ENCODE measurements around the gene IQSEC1.

Gene IQSEC1

GRCh38 chr3:13106308-13107001, 33.2 kb upstream of the IQSEC1 start:
- DNase-seq: no peak

DNA sequence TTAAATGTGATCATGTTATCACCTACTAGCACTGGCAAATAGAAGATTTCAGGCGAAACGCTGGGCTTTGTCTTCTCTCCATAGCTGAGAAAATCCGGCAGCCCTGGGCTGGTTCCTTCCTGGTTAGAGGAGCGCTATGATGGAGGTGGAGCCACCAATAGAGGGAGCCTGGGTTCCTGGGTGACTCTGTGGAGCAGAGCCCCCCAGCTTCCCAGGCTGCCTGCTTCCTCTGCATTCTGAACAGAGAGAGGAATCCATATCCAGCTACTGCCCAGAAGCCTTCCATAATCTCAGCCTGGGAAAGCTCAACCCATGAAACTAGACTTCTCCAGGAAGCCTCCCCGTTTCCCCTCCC, 32.6 kb upstream of the IQSEC1 start:
- DNase-seq: no peak

GRCh38 chr3:13105181-13105895, 32.1 kb upstream of the IQSEC1 start:
- no peak for DNase-seq

DNA sequence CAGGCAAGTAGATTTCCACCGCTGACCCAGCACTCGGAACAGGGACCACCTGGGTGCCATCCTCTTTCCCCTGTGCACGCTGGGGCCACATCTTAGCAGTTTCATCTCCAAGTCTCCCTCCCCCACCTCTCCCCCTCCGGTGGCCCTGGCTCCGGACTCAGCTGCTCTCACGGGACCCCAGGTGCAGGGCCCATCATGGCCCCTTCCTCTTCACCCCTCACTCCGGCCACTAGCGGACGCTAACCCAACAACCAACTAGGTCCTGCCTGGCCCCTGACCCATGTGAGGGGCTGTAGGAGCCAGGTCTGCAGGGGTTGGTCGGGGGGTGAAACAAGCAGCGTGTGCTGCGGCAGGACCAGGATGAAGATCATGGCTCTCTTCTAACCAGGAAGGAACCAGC, 31.3 kb upstream of the IQSEC1 start:
- DNase-seq: no peak

DNA sequence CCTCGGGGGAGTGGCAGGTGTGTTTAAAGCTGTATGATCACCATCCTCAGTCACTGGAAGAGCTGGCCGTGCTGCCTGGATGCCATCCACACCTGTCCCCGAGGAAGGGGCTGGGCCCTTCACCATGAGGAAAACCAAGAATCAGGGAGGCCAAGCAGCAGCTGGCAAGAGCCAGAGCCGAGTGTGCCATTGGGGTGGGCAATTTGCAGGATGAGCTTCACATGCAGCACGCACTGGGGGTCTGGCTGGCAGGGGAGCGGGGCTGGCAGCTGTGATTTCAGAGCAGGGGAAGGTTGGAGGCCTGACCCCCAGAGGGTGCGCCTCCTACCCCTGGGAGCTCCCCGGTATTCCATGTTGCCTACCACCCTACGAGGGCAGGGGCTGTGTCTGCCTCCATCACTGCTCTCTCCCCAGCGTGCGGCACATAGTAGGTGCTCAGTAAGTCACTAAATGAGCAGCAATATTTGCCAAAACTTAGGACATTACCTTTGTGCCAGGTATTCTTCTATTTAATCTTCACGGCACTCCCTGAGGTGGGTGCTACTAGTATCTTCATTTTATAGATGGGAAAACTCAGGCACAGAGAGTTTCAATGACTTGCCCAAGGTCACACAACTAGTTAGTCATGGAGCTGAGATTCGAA, 30.3 kb upstream of the IQSEC1 start:
- no peak for DNase-seq

DNA sequence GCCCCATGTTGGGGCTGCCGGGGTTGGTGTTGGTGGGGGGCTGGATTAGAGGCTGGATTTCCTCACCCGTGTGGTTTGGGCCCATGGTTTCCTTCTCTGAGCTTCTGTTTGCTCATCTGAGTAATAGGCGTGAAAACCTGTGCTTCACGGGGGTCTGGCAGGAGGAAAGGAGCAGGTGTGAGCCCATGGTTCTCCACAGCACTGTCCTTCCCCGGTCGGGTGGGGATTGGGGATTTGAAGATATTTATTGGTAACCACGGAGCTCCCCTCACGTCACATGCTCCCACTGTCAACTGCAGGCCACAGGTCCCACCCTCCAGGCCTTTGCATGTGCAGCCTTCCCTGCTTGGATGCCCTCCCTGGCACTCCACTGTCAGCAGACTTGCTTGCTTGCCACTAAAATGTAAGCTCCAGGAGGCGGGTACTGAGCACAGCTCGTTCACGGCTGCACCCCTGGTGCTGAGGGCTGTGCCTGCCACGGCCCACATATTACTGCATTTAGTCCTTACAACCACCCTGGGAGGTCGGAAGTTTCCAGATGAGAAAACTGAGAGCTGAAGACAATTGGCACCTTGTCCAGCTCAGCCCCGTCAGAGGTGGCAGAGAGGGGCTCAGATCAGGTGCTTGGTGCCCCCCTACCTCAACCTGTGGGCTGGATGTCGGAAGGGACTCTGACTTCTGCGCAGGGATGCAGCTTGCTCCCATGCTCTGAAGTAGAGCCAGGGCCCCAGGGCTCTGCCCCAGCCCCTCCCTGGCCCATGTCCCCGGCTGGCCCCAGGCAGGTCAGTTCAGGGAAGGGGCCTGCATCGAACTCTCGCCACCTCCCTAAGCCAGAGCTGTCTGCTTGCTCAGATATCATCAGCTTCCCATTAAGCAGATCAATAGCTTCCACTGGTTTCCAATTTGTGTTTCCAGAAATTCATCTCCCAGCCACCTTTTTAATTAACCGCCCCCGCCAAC, 29.4 kb upstream of the IQSEC1 start:
- DNase-seq: no peak

DNA sequence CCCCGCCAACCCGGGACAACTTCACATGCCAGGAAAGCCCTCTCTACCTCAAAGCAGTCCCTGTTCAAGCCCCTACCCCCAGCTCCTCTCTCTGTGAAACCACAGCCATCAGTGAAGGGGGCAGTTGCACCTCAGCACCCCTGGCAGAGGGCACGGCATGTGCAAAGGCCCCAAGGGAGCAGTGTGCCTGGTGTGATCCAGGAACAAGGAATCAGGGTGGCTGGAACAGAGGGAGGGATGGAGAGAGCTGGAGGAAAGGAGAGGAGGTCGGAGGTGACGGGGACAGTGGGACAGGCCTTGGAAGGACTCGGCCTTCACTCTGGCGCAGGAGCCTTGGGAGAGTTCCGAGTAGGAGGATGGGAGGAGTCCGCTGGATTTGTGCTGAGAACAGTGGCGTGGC, 26.5 kb upstream of the IQSEC1 start:
- DNase-seq: no peak

DNA sequence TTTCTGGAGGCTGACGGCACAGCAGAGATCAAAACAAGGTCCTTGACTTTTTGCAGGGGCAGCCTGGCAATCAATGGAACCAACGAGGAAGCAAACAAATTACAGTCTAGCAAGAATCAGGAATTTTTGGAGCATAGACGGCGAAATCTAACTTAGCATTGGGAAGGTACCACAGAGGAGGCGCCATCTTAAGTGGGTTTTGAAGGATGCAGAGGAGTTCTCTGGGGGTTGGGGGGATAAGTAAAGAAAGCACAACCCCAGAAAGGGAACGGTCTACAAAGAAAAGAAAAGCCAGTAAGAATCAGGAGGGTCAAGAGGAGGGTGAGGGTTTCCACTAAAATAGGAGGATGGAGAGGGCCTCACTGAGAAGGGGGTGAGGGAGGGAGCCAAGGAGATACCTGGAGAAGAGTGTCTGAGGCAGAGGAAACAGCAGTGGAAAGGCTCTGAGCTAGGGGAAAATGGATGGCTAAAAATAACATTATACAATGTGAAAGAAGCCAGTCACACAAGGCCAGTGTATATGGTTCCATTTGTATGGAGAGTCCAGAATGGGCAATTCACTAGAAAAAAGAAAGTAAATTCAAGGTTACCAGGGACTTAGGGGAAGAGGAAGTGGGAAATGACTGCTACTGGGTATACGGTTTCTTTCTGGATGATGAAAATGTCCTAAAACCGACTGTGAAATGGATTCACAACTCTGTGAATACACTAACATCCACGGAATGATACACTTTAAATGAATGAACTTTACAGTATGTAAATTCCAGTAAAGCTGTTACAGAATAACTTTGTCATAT, 25.2 kb upstream of the IQSEC1 start:
- DNase-seq: no peak

DNA sequence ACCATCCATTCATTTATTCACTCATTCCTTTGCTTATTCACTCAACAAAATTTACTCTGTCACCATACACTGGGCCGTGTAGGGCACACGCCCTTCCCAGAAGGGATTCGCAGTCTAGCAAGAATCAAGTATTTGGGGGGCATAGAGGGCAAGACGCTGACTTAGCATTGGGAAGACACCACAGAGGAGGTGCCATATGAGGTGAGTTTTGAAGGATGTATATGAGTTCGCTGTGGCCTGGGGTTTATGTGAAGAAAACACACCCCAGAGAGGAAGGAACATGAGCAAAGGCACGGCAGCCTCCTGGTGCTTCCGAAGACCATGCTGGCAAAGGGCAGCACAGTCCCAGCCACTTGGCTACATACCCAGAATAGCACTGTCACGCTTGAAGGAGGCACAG, 23.1 kb upstream of the IQSEC1 start:
- no peak for DNase-seq

DNA sequence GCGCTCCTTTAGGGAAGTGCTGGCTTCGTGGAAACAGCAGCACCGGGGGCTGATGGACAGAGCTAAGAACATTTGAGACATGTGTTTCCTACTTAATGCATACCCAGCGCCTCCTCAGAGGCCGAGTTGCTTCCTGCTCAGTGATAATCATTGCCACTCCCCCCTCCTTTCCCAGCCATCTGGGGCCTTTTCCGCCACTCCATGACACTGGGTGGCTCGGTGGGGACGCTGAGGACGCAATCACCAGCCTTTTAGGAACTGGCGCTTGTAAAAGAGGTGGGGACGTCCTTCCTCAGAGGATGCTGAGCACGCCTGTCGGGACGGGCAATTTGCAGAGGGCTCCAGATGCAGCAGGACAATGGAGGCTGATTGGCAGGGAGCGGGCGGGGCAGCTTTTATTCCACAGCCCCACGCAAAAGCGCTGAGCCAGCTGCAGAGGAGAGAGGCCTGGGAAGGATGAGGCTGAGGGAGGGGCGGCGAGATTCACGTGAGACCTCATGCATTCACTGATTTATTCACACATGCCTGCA, 22.2 kb upstream of the IQSEC1 start:
- no peak for DNase-seq

DNA sequence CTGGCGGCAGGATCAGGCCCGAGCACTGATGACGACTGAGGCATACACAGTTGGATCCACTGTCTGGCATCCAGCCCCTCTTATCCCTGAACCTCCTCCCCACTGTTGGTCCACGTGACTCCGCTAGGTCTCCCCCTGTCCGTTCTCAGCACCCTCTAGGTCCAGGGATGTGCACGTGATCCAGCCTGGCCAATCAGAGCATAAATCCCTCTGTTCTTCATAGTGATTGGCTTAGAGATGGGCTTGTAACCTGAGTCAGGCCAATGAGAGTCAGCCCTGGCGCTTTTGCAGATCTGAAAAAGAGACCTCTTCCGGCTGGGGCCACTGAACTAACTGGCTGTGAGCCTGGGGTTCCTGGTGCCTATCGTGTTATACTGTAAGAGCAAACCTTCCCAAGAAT, 20.5 kb upstream of the IQSEC1 start:
- no peak for DNase-seq

DNA sequence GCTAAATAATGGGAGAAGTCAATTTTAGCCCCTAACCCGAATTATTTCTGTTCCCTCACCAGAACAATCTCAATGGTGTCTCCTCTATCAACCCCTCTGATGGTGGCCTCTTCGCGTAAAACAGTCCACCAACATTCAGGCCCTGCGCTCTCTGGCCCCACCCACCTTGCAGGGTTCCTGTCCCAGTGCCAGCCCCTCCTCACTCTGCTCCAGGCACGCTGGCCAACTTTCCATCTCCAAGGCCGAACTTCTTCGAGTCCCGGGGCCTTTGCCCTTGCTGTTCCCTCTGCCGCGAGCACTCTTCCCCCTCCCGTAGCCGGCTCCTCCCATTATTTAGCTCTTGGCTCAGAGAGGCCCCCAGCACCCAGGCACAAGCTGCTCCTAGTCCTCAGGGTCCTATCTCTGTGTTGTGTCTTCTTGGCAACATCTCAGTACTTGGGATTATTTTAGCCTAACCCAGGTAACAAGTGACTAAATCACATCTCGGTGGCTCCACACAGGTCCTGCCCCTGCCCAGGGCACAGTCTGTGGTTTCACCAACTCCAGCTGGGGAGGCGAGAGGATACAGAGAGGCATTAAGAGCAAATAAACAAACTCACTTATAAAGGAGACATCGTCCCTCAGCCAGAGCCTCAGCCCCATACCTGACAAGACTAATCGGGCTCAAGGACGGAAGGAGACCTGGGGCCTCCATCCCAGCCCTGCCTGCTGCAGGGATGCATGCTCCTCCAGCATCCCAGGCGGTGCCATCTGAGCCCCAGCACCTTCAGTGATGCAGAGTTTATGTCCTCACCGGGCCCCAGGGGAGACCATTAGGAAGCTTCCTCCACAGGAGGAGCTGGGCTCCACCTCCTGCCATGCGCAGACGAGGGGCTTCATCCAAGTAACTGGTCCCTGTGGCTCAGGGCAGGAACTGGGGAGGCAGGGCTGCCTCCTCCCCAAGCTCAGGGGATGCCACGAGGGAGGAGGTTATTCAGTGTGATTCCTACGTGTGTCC, 19.7 kb upstream of the IQSEC1 start:
- no peak for DNase-seq

DNA sequence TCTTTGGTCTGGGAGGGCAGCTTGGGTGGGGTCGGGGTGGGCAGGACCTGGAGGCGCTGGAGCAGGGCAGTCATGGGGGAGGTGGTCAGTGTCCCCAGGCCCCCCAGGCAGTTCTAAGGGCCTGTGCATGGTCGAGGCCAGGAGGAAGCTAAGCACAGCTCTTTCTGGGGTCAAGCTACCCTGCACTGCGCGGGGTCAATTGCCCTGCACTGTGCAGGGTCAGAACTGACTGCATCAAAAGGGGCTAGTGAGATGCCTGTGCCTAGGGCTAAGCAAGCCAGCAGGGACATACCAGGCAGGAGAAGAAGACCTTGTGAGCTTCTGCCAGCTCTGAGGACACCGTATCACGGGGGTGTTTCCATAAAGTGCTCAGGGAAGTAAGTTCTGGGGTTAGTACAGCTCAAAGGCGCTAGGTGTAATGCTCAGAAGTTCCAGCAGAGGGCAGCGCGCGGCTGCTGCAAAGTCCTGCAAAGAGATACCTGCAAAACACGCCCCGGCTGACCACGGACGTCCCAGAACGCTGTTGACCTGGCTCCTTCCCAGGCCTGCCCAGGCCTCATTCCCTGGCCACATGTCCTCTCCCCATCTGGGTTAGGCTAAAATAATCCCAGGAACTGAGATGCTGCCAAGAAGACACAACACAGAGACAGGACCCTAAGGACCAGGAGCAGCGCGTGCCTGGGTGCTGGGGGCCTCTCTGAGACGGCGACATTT, 18.8 kb upstream of the IQSEC1 start:
- peak; percentile 77 to 83 for DNase-seq

DNA sequence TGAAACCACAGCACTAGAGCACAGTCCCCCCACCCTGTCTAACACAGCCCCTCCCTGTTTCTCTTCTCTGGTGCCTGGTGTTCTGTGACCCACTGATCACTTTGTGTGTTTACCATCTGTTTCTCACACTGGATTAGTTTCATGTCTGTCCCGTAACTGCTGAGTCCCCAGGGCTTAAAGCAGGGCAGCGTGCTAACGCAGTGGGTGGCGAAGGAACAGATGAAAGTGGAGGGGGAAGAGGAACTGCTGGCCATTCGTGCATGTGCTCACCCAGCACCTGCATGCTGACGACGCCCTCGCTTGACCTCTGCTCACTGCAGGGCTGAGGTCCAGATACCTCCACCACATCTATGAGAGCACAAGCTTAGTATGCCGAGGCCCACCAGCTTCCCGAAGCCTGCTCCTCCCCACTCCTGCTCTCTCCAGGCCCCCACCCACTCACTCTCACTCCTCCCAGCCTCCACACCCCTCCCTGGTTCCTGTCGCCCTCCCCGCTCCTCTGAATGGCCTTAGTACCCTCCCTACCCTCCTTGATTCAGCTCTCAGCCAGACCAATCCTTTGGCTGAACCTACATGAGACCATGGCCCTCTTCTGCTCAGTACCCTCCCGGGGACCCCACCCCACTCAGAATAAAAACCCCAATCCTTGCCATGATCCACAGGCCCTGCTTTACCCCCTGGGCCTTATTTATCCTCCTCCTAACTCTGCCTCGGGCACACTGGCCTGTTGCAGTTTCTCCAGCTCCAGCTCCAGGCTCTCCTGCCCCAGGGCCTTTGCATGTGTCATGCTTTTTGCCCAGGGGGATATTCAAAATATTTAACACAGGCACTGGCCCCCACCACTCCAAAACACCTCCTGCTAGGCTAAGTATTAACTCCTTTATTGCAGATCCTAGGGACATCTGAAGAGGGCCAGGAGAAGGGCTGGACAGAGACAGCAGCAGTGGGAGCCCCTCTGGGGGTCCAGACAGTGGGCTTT, 15.1 kb upstream of the IQSEC1 start:
- DNase-seq: peak in 1 of 2 donors; percentile 62

- no peak for DNase-seq
Observed at GRCh38 chr3:13087320-13087990, 14.2 kb upstream of the IQSEC1 start.

DNA sequence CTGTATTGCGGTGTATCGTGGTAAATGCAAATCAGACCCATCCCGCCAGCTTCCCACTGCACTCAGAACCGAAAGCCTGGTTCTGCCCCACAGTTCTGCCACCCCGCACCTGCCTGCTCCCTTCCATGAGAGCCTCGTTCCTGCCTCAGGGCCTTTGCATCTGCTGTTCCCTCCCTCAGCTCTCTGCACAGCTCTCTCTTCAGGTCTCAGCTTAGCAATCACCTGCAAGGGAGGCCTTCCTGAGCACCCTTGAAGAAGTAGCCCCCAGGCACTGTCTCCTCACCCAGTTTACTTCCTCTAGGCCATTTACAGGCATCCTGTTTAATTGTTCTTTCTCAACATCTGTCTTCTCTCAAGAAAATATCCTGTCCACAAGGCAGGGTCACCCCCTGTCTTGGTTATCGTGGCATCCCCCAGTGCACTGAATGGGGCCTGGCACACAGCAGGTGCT, 13.3 kb upstream of the IQSEC1 start:
- DNase-seq: no peak

DNA sequence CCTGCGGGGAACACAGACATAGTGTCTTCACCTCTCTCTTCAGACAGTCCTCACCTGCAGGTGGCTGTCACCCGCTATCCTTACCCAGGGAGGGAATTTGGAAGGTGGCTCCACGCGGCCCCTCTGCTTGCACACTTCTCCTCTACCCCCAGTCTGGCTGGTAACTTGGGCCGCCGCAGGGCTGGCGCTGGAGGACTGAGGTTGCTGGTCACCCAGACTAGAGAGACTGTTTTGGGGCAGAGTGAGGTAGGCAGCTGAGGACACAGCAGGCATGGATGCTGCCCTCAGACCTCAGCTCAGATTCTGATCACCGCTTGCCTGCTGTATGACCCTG, 12.6 kb upstream of the IQSEC1 start:
- no peak for DNase-seq
